Aorta (tissue), 5 donors: ENCODE measurements around the gene TSKS. TPM values are rescaled to one million over a fixed set of nuclear protein-coding genes. Genes with fewer than 3 reads are reported as not detected.

Experiments
- ATAC-seq: fragments of 200-7000 bp; cut with Tn5 transposase; one replicate; pipeline ENCODE4 v1.9.1; 2022; ENCODE audit warnings: moderate library complexity; ENCODE audit not compliant: low FRiP score
- DNase-seq, 2 donors: peaks; one replicate each; pipeline ENCODE4 v3.0.0-alpha.2; 2020
- H3K27ac ChIP-seq, 2 donors: one replicate each; pipeline ENCODE4 v1.5.1; 2013; ENCODE audit warnings: low read length in 2 of 2, mild to moderate bottlenecking in 2 of 2, moderate library complexity in 2 of 2, control low read depth in 1 of 2, inconsistent platforms in 1 of 2, low read depth in 1 of 2
- H3K27me3 ChIP-seq, 2 donors: one replicate each; pipeline ENCODE4 v1.6.1; 2013; ENCODE audit warnings: control low read depth in 1 of 2, low read length in 1 of 2, mild to moderate bottlenecking in 1 of 2, moderate library complexity in 1 of 2; ENCODE audit not compliant: insufficient read depth in 2 of 2, control insufficient read depth in 1 of 2
- H3K36me3 ChIP-seq, 2 donors: one replicate each; pipeline ENCODE4 v1.6.1; 2013; ENCODE audit warnings: control low read depth in 1 of 2, low read length in 1 of 2, mild to moderate bottlenecking in 1 of 2; ENCODE audit not compliant: insufficient read depth in 2 of 2, control insufficient read depth in 1 of 2
- H3K4me1 ChIP-seq, 2 donors: one replicate each; pipeline ENCODE4 v1.6.1; 2013; ENCODE audit warnings: low read length in 2 of 2, control low read depth in 1 of 2, mild to moderate bottlenecking in 1 of 2, moderate library complexity in 1 of 2; ENCODE audit not compliant: insufficient read depth in 2 of 2, control insufficient read depth in 1 of 2
- H3K4me3 ChIP-seq, 2 donors: one replicate each; pipeline ENCODE4 v1.5.1; 2013; ENCODE audit warnings: low read length in 2 of 2, control low read depth in 1 of 2, mild to moderate bottlenecking in 1 of 2
- H3K9me3 ChIP-seq: one replicate; pipeline ENCODE4 v1.6.1; 2013; ENCODE audit warnings: mild to moderate bottlenecking, low read length; ENCODE audit not compliant: control insufficient read depth
- WGBS, 2 donors: extraction: QIAGEN DNeasy Blood & Tissue Kit; methylation state at CpG; one replicate each; pipeline ENCODE4 v1.1.7; 2013; 5-methylcytosine and 5-hydroxymethylcytosine counted together
- intact Hi-C, 2 donors: fragments of 100-400 bp; cut with DNase I; formaldehyde crosslinking; loops; one replicate each; pipeline versions ENCODE4 v1.14.2 to v1.15.0; 2022
- microRNA-seq, 2 donors: library from miRNA; unstranded; fragments of <30 nt; microRNA quantifications; one replicate each; pipeline ENCODE4 v1.2.0, GENCODE V29; 2020
- polyA plus RNA-seq, 2 donors: library from polyadenylated mRNA; stranded (reverse); fragments of 200-250 nt; gene quantifications; one replicate each; pipeline ENCODE4 v1.2.3, GENCODE V29; 2013
- total RNA-seq, 2 donors: library from RNA; stranded (reverse); fragmentation: NEBNext Ultra II Directional; extraction: Animal tissue kit (Norgen Biotek cat#: 25700); gene quantifications; one replicate each; pipeline ENCODE4 v1.2.1, GENCODE V29; 2021
- donor health status: healthy with polysubstance abuse.
- donor health status: Bipolar disorder and iron deficiency.
- donor health status: DM: no; HTN: no; CAD: no.
- donor health status: DM: no; HTN: no; CAD: no.
- donor health status: DM: yes; HTN: yes; CAD: no.

Gene TSKS
- total and polyA plus RNA-seq, 4 donors: 0.38 to 2.6 (median 0.42) TPM; not detected in 1

GRCh38 chr19:49690079-49690655 lies 72.9 kb downstream of the TSKS start:
- Histone ChIP-seq H3K27ac (no peak overlapping the region), H3K27me3 (no peaks in the 10 kb centered on the region), H3K4me1 (no peaks in the 10 kb centered on the region), H3K9me3 (no peaks in the 10 kb centered on the region), H3K36me3 (peaks cover 0 to 6% of the 10 kb centered on the region in 2 donors), H3K4me3 (peak overlapping the region; percentile 3 to 8)
- no peak for DNase-seq
- peak; percentile 7 for ATAC-seq
- intact Hi-C loops: no loop called here
- WGBS, 2 donors: 4 to 5% methylated on average over 39 of the region's 39 CpGs

Small RNA genes lying within 50 kb of the gene (microRNA-seq; reads per million reads assigned to microRNA genes)
- 0 reads per million in 2 donors for gene MIR6799

Other genes with a start within 250 kb of the TSKS start
- gene RCN3, start 235.3 kb downstream of the TSKS start, total RNA-seq: 10 to 100 TPM; 82.6 to 90.2 TPM
- gene RCN3, start 235.3 kb downstream of the TSKS start, polyA plus RNA-seq: 100 to 1,000 TPM in 1 of 2 donors, 10 to 100 TPM in 1; 50.5 to 165 TPM
- 10 to 100 TPM; 38.8 to 40.5 TPM for gene NOSIP, start 182.8 kb downstream of the TSKS start, total RNA-seq
- gene NOSIP, start 182.8 kb downstream of the TSKS start, polyA plus RNA-seq: 100 to 1,000 TPM in 1 of 2 donors, 10 to 100 TPM in 1; 52.5 to 135 TPM
- gene PRRG2, start 182.0 kb downstream of the TSKS start, total RNA-seq: 1 to 10 TPM in 1 of 2 donors, under 1 TPM in 1; 0.49 to 1.2 TPM
- 1 to 10 TPM in 1 of 2 donors, not detected in 1; 4.1 TPM for gene PRRG2, start 182.0 kb downstream of the TSKS start, polyA plus RNA-seq
- gene PRR12, start 172.1 kb downstream of the TSKS start, total RNA-seq: 10 to 100 TPM; 20.2 to 31.3 TPM
- 10 to 100 TPM in 1 of 2 donors, 1 to 10 TPM in 1; 2.6 to 10.1 TPM for gene PRR12, start 172.1 kb downstream of the TSKS start, polyA plus RNA-seq
- 100 to 1,000 TPM; 139 to 167 TPM for gene RRAS, start 123.2 kb downstream of the TSKS start, total RNA-seq
- gene RRAS, start 123.2 kb downstream of the TSKS start, polyA plus RNA-seq: 100 to 1,000 TPM; 320 to 407 TPM
- 10 to 100 TPM; 53.0 to 54.5 TPM for gene SCAF1, start 121.1 kb downstream of the TSKS start, total RNA-seq
- 10 to 100 TPM; 10.1 to 19.0 TPM for gene SCAF1, start 121.1 kb downstream of the TSKS start, polyA plus RNA-seq
- 10 to 100 TPM; 53.7 to 82.7 TPM for gene IRF3, start 97.4 kb downstream of the TSKS start, total RNA-seq
- 100 to 1,000 TPM in 1 of 2 donors, 10 to 100 TPM in 1; 37.8 to 278 TPM for gene IRF3, start 97.4 kb downstream of the TSKS start, polyA plus RNA-seq
- gene BCL2L12, start 97.4 kb downstream of the TSKS start, total RNA-seq: 10 to 100 TPM in 1 of 2 donors, 1 to 10 TPM in 1; 9.9 to 14.0 TPM
- 10 to 100 TPM in 1 of 2 donors, 1 to 10 TPM in 1; 5.8 to 16.4 TPM for gene BCL2L12, start 97.4 kb downstream of the TSKS start, polyA plus RNA-seq
- gene PRMT1, start 86.0 kb downstream of the TSKS start, total RNA-seq: 10 to 100 TPM; 76.5 to 88.3 TPM
- gene PRMT1, start 86.0 kb downstream of the TSKS start, polyA plus RNA-seq: 100 to 1,000 TPM in 1 of 2 donors, 10 to 100 TPM in 1; 68.5 to 110 TPM
- gene ADM5, start 73.7 kb downstream of the TSKS start, total RNA-seq: 1 to 10 TPM in 1 of 2 donors, under 1 TPM in 1; 0.94 to 4.8 TPM
- under 1 TPM; 0.13 to 0.63 TPM for gene ADM5, start 73.7 kb downstream of the TSKS start, polyA plus RNA-seq
- 10 to 100 TPM in 1 of 2 donors, 1 to 10 TPM in 1; 6.5 to 24.4 TPM for gene CPT1C, start 72.2 kb downstream of the TSKS start, total RNA-seq
- gene CPT1C, start 72.2 kb downstream of the TSKS start, polyA plus RNA-seq: 1 to 10 TPM; 1.9 to 5.7 TPM
- 10 to 100 TPM; 71.3 to 77.5 TPM for gene AP2A1, start 3.7 kb upstream of the TSKS start, total RNA-seq
- gene AP2A1, start 3.7 kb upstream of the TSKS start, polyA plus RNA-seq: 10 to 100 TPM; 19.9 to 63.1 TPM
- gene FUZ, start 50.0 kb upstream of the TSKS start, total RNA-seq: 10 to 100 TPM in 1 of 2 donors, 1 to 10 TPM in 1; 9.3 to 18.1 TPM
- 10 to 100 TPM; 11.5 to 27.8 TPM for gene FUZ, start 50.0 kb upstream of the TSKS start, polyA plus RNA-seq
- 10 to 100 TPM; 27.2 to 40.3 TPM for gene MED25, start 55.0 kb upstream of the TSKS start, total RNA-seq
- gene MED25, start 55.0 kb upstream of the TSKS start, polyA plus RNA-seq: 10 to 100 TPM; 18.3 to 52.8 TPM
- gene PTOV1, start 87.9 kb upstream of the TSKS start, total RNA-seq: 100 to 1,000 TPM; 103 to 133 TPM
- gene PTOV1, start 87.9 kb upstream of the TSKS start, polyA plus RNA-seq: 100 to 1,000 TPM in 1 of 2 donors, 10 to 100 TPM in 1; 50.0 to 142 TPM
- 10 to 100 TPM; 65.2 to 76.5 TPM for gene PNKP, start 104.3 kb upstream of the TSKS start, total RNA-seq
- 10 to 100 TPM; 23.7 to 93.0 TPM for gene PNKP, start 104.3 kb upstream of the TSKS start, polyA plus RNA-seq
- gene AKT1S1, start 114.0 kb upstream of the TSKS start, total RNA-seq: 10 to 100 TPM; 27.5 to 27.8 TPM
- 10 to 100 TPM; 24.4 to 44.6 TPM for gene AKT1S1, start 114.0 kb upstream of the TSKS start, polyA plus RNA-seq
- gene TBC1D17, start 114.4 kb upstream of the TSKS start, total RNA-seq: 10 to 100 TPM; 41.1 to 52.4 TPM
- gene TBC1D17, start 114.4 kb upstream of the TSKS start, polyA plus RNA-seq: 100 to 1,000 TPM in 1 of 2 donors, 10 to 100 TPM in 1; 22.7 to 102 TPM
- 1 to 10 TPM in 1 of 2 donors, under 1 TPM in 1; 0.84 to 7.2 TPM for gene IL4I1, start 133.6 kb upstream of the TSKS start, total RNA-seq
- gene IL4I1, start 133.6 kb upstream of the TSKS start, polyA plus RNA-seq: under 1 TPM in 1 of 2 donors, not detected in 1; 0.50 TPM
- 10 to 100 TPM; 13.8 to 43.3 TPM for gene ATF5, start 165.9 kb upstream of the TSKS start, total RNA-seq
- gene ATF5, start 165.9 kb upstream of the TSKS start, polyA plus RNA-seq: 10 to 100 TPM; 11.6 to 24.0 TPM
- gene NUP62, start 166.2 kb upstream of the TSKS start, total RNA-seq: 10 to 100 TPM; 27.7 to 39.8 TPM
- gene NUP62, start 166.2 kb upstream of the TSKS start, polyA plus RNA-seq: 10 to 100 TPM; 13.3 to 17.3 TPM
- 1 to 10 TPM; 1.8 to 3.1 TPM for gene SIGLEC11, start 197.9 kb upstream of the TSKS start, total RNA-seq
- gene SIGLEC11, start 197.9 kb upstream of the TSKS start, polyA plus RNA-seq: 1 to 10 TPM in 1 of 2 donors, under 1 TPM in 1; 0.82 to 1.4 TPM